HG02588 (cell line): ENCODE measurements around the gene SKAP1.

ENCODE experiments used
- ATAC-seq: cut with Tn5 transposase; IDR thresholded peaks from one replicate; pipeline ENCODE4 v1.9.1; 2021; ENCODE audit warnings: mild to moderate bottlenecking, moderate library complexity; ENCODE audit not compliant: unreplicated experiment

The SKAP1 gene

GRCh38 chr17:48153691-48154358 is 276.2 kb downstream of the SKAP1 start:
- no peak for ATAC-seq

- ATAC-seq = no peak
Measured at GRCh38 chr17:48152289-48152688, 277.7 kb downstream of the SKAP1 start.

- ATAC-seq = no peak
Measured at GRCh38 chr17:48151220-48151619, 278.8 kb downstream of the SKAP1 start.

GRCh38 chr17:48150597-48151001 is 279.4 kb downstream of the SKAP1 start:
- ATAC-seq = no peak

GRCh38 chr17:48149787-48150463 is 280.1 kb downstream of the SKAP1 start:
- ATAC-seq = no peak

GRCh38 chr17:48148854-48149786 is 280.9 kb downstream of the SKAP1 start:
- ATAC-seq = no peak

- ATAC-seq = no peak
Measured at GRCh38 chr17:48148029-48148770, 281.8 kb downstream of the SKAP1 start.

GRCh38 chr17:48144976-48145798 is 284.8 kb downstream of the SKAP1 start:
- no peak for ATAC-seq

GRCh38 chr17:48144231-48144630 is 285.8 kb downstream of the SKAP1 start:
- no peak for ATAC-seq

GRCh38 chr17:48143629-48144028 is 286.4 kb downstream of the SKAP1 start:
- ATAC-seq = no peak

GRCh38 chr17:48139944-48140343 is 290.1 kb downstream of the SKAP1 start:
- no peak for ATAC-seq

GRCh38 chr17:48137656-48138055 is 292.4 kb downstream of the SKAP1 start:
- no peak for ATAC-seq

GRCh38 chr17:48134912-48135480 is 295.0 kb downstream of the SKAP1 start:
- ATAC-seq = no peak

- no peak for ATAC-seq
Measured at GRCh38 chr17:48132385-48132784, 297.6 kb downstream of the SKAP1 start.

- ATAC-seq = no peak
Measured at GRCh38 chr17:48131216-48131824, 298.7 kb downstream of the SKAP1 start.

- ATAC-seq = no peak
Measured at GRCh38 chr17:48129981-48130380, 300.0 kb downstream of the SKAP1 start.

- ATAC-seq = no peak
Measured at GRCh38 chr17:48128400-48128799, 301.6 kb downstream of the SKAP1 start.

- no peak for ATAC-seq
Measured at GRCh38 chr17:48127371-48128051, 302.5 kb downstream of the SKAP1 start.

GRCh38 chr17:48126532-48126850 is 303.5 kb downstream of the SKAP1 start:
- no peak for ATAC-seq
